GM21390 (cell line): ENCODE measurements around the gene SPRR2E.
"Not testable (repeated sequence)": the region's sequence is repeated elsewhere in the genome, so short reads cannot be mapped to it uniquely, and the experiment has no call there.

Experiments used
- ATAC-seq: cut with Tn5 transposase; IDR thresholded peaks from one replicate; pipeline ENCODE4 v1.9.1; 2021; ENCODE audit not compliant: unreplicated experiment

The SPRR2E gene

DNA sequence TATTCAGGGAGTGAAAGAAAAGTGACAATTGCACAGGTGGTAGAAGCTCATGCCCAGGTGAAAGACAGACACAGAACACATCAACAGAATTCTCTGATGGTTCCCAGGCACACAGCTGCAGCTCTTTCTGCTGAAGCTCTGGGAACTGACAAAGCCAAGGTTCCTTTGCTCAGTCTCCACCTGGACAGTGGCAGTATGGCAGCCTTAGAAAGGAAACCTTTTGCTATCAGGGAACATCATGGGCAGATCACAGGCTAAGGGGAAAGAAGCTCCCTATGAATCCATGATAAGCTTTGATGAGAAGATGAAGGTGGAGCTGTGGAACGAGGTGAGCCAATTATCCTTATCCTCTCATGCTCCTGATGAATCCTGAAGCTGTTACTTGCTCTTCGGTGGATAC lies 24.1 kb downstream of the SPRR2E start:
- no peak for ATAC-seq

DNA sequence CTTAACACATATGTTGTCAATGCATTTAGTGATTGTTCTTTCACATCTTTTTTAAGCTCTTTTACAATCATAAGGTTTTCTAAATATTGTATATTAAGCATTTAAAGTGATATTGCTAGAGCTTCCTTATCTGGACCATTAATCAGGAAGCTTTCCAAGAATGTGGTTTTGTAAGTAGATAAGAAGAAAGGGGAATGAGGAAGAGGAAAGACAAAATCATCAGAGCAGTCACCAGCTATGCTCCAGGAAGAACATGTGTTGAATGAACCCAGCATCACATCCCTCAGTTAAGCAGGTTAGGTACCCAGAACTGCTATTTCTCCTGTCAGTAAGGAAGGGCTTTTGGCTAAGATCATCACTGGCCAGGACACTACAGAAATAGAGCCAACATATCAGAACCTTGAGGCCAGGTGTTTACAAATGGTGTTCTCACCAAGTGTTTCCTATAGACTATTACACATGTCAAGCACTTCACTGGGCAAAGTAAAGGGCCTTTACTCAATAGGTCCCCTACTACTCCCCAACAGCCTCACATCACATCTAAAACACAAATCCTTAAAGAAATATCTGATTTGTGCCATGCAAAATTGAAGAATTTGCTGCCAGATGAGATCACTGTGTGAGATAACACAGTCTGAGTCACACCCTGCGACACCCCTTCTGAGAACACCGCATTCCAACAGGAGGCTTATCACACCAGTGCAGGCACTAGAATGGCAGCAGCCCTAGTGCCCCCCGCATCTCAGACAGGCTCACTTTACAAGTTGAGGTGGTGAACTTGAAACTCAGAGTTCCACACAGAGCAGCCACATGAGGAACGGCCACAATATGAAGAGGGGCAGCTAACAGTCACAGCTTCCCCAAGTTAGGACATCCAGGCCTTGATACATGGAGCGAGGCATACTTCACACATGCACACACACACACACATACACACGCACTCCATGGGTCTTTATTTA lies 35.2 kb downstream of the SPRR2E start:
- ATAC-seq, result no peak

DNA sequence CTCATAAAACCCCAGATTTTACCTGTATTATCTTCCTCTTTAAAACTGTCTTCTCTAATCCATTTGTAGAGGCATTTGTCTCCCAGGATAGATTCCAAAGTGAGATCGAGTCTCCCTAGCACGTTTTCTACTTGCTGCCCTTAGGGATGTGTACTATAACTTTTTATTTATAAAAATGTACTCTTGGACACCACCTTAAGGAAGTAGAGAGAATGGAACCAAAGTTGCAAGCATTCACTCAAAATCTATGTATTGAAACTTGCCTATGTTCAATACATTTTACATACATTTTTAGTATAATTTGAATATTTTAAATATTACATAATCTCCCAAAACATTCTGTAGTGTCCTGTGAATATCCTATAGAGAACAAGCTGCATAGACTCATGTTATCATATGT lies 36.2 kb downstream of the SPRR2E start:
- no peak for ATAC-seq

DNA sequence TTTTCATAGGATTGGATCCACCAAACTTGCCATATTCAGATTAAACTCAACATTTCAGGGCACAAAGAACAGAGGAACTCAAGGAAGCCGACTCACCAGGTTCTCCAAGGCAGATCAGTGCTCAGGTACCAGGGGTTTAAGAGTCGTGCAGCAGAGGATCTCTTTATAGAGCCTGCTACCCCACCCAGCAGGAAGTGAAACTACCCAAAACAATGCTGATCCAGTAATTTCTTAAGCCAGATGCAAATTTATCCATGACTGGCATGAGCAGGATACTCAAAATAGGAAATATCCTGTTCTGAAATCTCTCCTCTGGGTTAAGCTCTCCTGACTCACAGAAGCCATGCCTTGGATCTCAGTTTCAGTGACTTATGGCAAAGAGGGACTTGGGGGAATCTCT lies 37.0 kb downstream of the SPRR2E start, which contains the start of gene SPRR2A:
Gene SPRR2A (minus strand): TSS at position 138 of the 400 bp plus-strand sequence. CDS start 777 bp downstream, outside the sequence.
- ATAC-seq, result no peak

DNA sequence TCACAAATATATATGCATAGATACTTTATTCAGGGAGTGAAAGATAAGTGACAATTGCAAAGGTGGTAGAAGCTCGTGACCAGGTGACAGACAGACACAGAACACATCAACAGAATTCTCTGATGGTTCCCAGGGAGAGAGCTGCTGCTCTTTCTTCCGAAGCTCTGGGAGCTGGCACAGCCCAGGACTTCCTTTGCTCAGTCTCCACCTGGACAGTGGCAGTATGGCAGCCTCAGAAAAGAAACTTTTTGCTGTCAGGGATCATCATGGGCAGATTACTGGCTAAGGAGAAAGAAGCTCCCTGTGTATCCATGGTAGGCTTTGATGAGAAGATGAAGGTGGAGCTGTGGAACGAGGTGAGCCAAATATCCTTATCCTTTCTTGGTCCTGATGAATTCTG lies 38.2 kb downstream of the SPRR2E start:
- ATAC-seq, result not testable (repeated sequence)

DNA sequence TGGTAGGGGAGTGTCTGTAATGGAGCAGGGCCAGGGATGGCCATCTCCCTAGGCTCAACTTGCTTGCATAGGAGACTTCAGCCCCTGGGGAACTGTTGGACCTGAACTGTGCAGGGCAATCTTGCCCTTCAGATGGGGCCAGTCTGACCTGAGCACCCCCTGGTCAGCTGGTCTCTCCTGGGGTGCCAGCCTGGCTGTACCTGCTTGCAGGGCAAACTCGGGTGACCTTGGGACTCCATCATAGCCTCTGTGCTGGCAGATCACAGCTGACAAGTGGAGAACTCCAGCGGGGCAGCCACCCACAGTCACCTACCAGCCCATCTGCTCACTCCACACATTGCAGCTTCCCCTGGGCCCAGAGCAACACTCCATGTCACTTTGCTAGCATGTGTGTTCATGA lies 45.1 kb downstream of the SPRR2E start:
- ATAC-seq, result no peak
